Measurements from ENCODE around the gene GARNL3. TPM values are rescaled to one million over a fixed set of nuclear protein-coding genes. Genes with fewer than 3 reads are reported as not detected.

GARNL3 gene
- total and polyA plus RNA-seq, 2 donors (not counting 1 experiment from before 2014, with no cell fraction given): 1.5 to 12.6 TPM

DNA sequence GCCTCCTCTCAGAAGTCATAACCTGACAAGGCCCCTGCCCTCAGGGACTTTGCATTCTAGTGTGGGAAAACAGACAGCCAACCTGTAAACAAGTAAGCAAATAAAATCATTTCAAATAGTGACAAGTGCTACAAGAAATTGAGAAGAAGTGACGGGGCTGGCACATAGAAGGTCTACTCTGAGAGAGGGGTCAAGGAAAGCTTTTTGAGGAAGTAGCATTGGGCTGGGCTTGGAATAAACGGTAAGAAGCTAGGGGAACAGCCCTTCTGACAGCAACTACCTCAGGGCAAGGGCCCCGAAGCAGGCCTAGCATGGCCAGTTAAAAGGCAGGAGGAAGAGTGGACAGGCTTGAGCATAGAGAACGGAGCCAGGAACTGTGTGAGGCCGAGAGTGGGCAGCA, 127.6 kb downstream of the GARNL3 start:
- Mint-ChIP-seq H3K4me1 (peaks cover 12% of the 10 kb centered on the region), H3K9me3 (ENCODE audit: insufficient read depth) (no peaks in the 10 kb centered on the region), H3K4me3 (no peak overlapping the region), H3K27ac (no peak overlapping the region), H3K27me3 (no peaks in the 10 kb centered on the region)
- intact Hi-C loops (cut with micrococcal nuclease): no loop called here
- Histone ChIP-seq H3K36me3 (replicated peaks in 1 of 2; ENCODE audit: control extremely low read depth in 1 of 2, control insufficient read depth in 1 of 2, extremely low read depth in 1 of 2, insufficient read depth in 2 of 2, low read length in 1 of 2) (no peaks in the 10 kb centered on the region), H3K79me2 (ENCODE audit: control insufficient read depth, insufficient read depth, low read length) (no peaks in the 10 kb centered on the region), H3K4me1 (ENCODE audit: control insufficient read depth in 2 of 2, insufficient read depth in 2 of 2, low read length in 2 of 2) (peaks cover 4 to 8% of the 10 kb centered on the region in 2 donors), H3K27me3 (replicated peaks in 1 of 4; ENCODE audit: control extremely low read depth in 1 of 4, control insufficient read depth in 3 of 4, insufficient read depth in 4 of 4, low read length in 3 of 4) (peaks cover 0 to 18% (median 2%) of the 10 kb centered on the region in 4 experiments), H4K20me1 (ENCODE audit: control insufficient read depth, insufficient read depth, low read length, poor library complexity, severe bottlenecking) (no peaks in the 10 kb centered on the region), H3K4me2 (replicated peaks; ENCODE audit: low read depth, low read length, poor library complexity, severe bottlenecking) (no peak overlapping the region), H3K4me3 (ENCODE audit: control extremely low read depth in 1 of 5, extremely low read depth in 1 of 5, insufficient read depth in 1 of 5, low read depth in 2 of 5, low read length in 4 of 5) (no peak overlapping the region), H2AFZ (ENCODE audit: insufficient read depth, low read depth, low read length, poor library complexity, severe bottlenecking) (no peak overlapping the region), H3K27ac (ENCODE audit: low read length in 2 of 2) (no peak overlapping the region), H3K9me3 (ENCODE audit: control extremely low read depth in 1 of 3, control insufficient read depth in 2 of 3, insufficient read depth in 1 of 3, low read length in 2 of 3) (no peaks in the 10 kb centered on the region), H3K9ac (ENCODE audit: low read length) (no peak overlapping the region)
- POLR2A ChIA-PET: no interaction called here
- CTCF ChIA-PET: no interaction called here
- DNase-seq (no peak), ATAC-seq (ENCODE audit: low read depth) (no peak)
- 76% methylated on average over 5 of the region's 5 CpGs for WGBS (ENCODE audit: insufficient coverage)
- TF ChIP-seq CTCF (IDR thresholded peaks at IDR 0.05) (no peak), EZH2 (IDR thresholded peaks at IDR 0.05; ENCODE audit: borderline replicate concordance, insufficient read depth, low read depth, low read length, poor library complexity, severe bottlenecking) (no peak)

DNA sequence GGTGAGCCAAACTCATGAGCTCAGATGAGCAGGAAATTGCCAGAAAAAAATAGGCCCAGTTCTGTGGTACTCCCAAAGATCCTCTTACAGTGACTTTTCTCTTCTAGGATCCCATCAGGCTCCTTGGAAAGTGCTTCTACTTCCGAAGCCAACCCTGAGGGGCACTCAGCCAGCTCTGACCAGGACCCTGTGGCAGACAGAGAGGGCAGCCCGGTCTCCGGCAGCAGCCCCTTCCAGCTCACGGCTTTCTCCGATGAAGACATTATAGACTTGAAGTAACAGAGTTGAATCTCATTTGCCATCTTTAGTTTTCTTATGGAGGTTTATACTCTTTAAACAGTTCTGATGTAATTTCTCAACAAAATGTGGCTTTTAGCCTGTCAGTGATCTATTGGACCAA, 128.4 kb downstream of the GARNL3 start:
- Histone ChIP-seq H3K9me3 (ENCODE audit: control extremely low read depth in 1 of 3, control insufficient read depth in 2 of 3, insufficient read depth in 1 of 3, low read length in 2 of 3) (no peaks in the 10 kb centered on the region), H3K79me2 (ENCODE audit: control insufficient read depth, insufficient read depth, low read length) (no peaks in the 10 kb centered on the region), H3K36me3 (replicated peaks in 1 of 2; ENCODE audit: control extremely low read depth in 1 of 2, control insufficient read depth in 1 of 2, extremely low read depth in 1 of 2, insufficient read depth in 2 of 2, low read length in 1 of 2) (no peaks in the 10 kb centered on the region), H3K4me3 (ENCODE audit: control extremely low read depth in 1 of 5, extremely low read depth in 1 of 5, insufficient read depth in 1 of 5, low read depth in 2 of 5, low read length in 4 of 5) (no peak overlapping the region), H3K4me1 (ENCODE audit: control insufficient read depth in 2 of 2, insufficient read depth in 2 of 2, low read length in 2 of 2) (peaks cover 4 to 12% of the 10 kb centered on the region in 2 donors), H4K20me1 (ENCODE audit: control insufficient read depth, insufficient read depth, low read length, poor library complexity, severe bottlenecking) (no peaks in the 10 kb centered on the region), H3K9ac (ENCODE audit: low read length) (no peak overlapping the region), H2AFZ (ENCODE audit: insufficient read depth, low read depth, low read length, poor library complexity, severe bottlenecking) (no peak overlapping the region), H3K27me3 (replicated peaks in 1 of 4; ENCODE audit: control extremely low read depth in 1 of 4, control insufficient read depth in 3 of 4, insufficient read depth in 4 of 4, low read length in 3 of 4) (peaks cover 0 to 18% (median 2%) of the 10 kb centered on the region in 4 experiments), H3K4me2 (replicated peaks; ENCODE audit: low read depth, low read length, poor library complexity, severe bottlenecking) (no peak overlapping the region), H3K27ac (ENCODE audit: low read length in 2 of 2) (no peak overlapping the region)
- H3K9me3 Mint-ChIP-seq (ENCODE audit: insufficient read depth): no peaks in the 10 kb centered on the region
- CTCF ChIA-PET: no interaction called here
- H3K4me3 Mint-ChIP-seq: no peak overlapping the region
- DNase-seq (no peak), ATAC-seq (ENCODE audit: low read depth) (no peak)
- intact Hi-C loops (cut with micrococcal nuclease): no loop called here
- no peak overlapping the region for H3K27ac Mint-ChIP-seq
- POLR2A ChIA-PET: no interaction called here
- TF ChIP-seq CTCF (IDR thresholded peaks at IDR 0.05) (no peak), EZH2 (IDR thresholded peaks at IDR 0.05; ENCODE audit: borderline replicate concordance, insufficient read depth, low read depth, low read length, poor library complexity, severe bottlenecking) (no peak)
- no peaks in the 10 kb centered on the region for H3K27me3 Mint-ChIP-seq
- peaks cover 13% of the 10 kb centered on the region for H3K4me1 Mint-ChIP-seq
- 97% methylated on average over 3 of the region's 5 CpGs for WGBS (ENCODE audit: insufficient coverage)
